Fibroblast of mammary gland (primary cell): Measurements from ENCODE around the gene SNX20.

ENCODE experiments used
- DNase-seq: peaks from one replicate; pipeline ENCODE4 v3.0.0-alpha.2; 2010; ENCODE audit warnings: low read depth
- H3K4me3 ChIP-seq: 2 replicates; pipeline ENCODE4 v1.5.1; 2011; ENCODE audit warnings: low read depth, mild to moderate bottlenecking, low read length, moderate library complexity; ENCODE audit not compliant: control insufficient read depth
- CTCF ChIP-seq: conservative IDR thresholded peaks from 2 replicates; pipeline ENCODE4 v1.5.1; 2011; ENCODE audit warnings: low read depth, low read length, inconsistent platforms; ENCODE audit not compliant: control insufficient read depth, insufficient read depth

SNX20 gene

GRCh38 chr16:50706250-50706649 lies 25.1 kb upstream of the SNX20 start:
- DNase-seq, result no peak
- no peak for TF ChIP-seq CTCF
- H3K4me3 ChIP-seq, result no peak overlapping the region

- no peak overlapping the region for H3K4me3 ChIP-seq
- DNase-seq, result no peak
- no peak for TF ChIP-seq CTCF
Measured at GRCh38 chr16:50705436-50706110, 24.5 kb upstream of the SNX20 start.

GRCh38 chr16:50704245-50704644 lies 23.1 kb upstream of the SNX20 start:
- DNase-seq, result no peak
- TF ChIP-seq CTCF, result no peak
- no peak overlapping the region for H3K4me3 ChIP-seq

GRCh38 chr16:50702725-50703124 lies 21.6 kb upstream of the SNX20 start:
- no peak overlapping the region for H3K4me3 ChIP-seq
- no peak for TF ChIP-seq CTCF
- no peak for DNase-seq

- DNase-seq, result peak; percentile 71
- no peak overlapping the region for H3K4me3 ChIP-seq
- TF ChIP-seq CTCF, result no peak
Measured at GRCh38 chr16:50699326-50700159, 18.4 kb upstream of the SNX20 start.

GRCh38 chr16:50697881-50698767 lies 17.0 kb upstream of the SNX20 start:
- peak overlapping the region; percentile 9 for H3K4me3 ChIP-seq
- peak; percentile 38 for DNase-seq
- TF ChIP-seq CTCF, result no peak
